ENCODE results near the gene HTR2A. TPM values are rescaled to one million over a fixed set of nuclear protein-coding genes. Genes with fewer than 3 reads are reported as not detected.

HTR2A gene
- total RNA-seq, 1 experiment from 2014 or later, result not detected

- TF ChIP-seq ZBTB33 (IDR thresholded peaks at IDR 0.05; ENCODE audit: extremely low read depth, insufficient replicate concordance, low read length), result no peak
- TF ChIP-seq POLR2AphosphoS5 (IDR thresholded peaks at IDR 0.05; ENCODE audit: low read depth, low read length), result no peak
Observed at GRCh38 chr13:46796129-46796514, 100.7 kb downstream of the HTR2A start (continued).

GRCh38 chr13:46795321-46795720 is 101.5 kb downstream of the HTR2A start:
- H3K27ac ChIP-seq (ENCODE audit: low read depth, low read length), result no peak overlapping the region
- no peak for TF ChIP-seq CBX3 (IDR thresholded peaks at IDR 0.05; ENCODE audit: low read depth)
- TF ChIP-seq RAD21 (IDR thresholded peaks at IDR 0.05; ENCODE audit: low read depth), result no peak
- TF ChIP-seq JUND (IDR thresholded peaks at IDR 0.05), result no peak
- TF ChIP-seq REST (IDR thresholded peaks at IDR 0.05; ENCODE audit: low read depth), result no peak
- TF ChIP-seq ZBTB33 (IDR thresholded peaks at IDR 0.05; ENCODE audit: extremely low read depth, insufficient replicate concordance, low read length), result no peak
- TF ChIP-seq ELF1 (IDR thresholded peaks at IDR 0.05; ENCODE audit: borderline replicate concordance, low read depth), result no peak
- no peak for TF ChIP-seq YY1 (IDR thresholded peaks at IDR 0.05; ENCODE audit: extremely low read depth, insufficient replicate concordance, low read depth, low read length)
- no peak overlapping the region for H2AFZ ChIP-seq (ENCODE audit: low read depth, low read length, poor library complexity, severe bottlenecking)
- H3K9me3 ChIP-seq (ENCODE audit: control insufficient read depth in 1 of 2, insufficient read depth in 1 of 2, low read depth in 1 of 2, low read length in 2 of 2), result no peaks in the 10 kb centered on the region
- peaks cover 64% of the 10 kb centered on the region for H3K79me2 ChIP-seq (ENCODE audit: insufficient read depth, low read length)
- H3K9me2 ChIP-seq (ENCODE audit: insufficient read depth), result no peaks in the 10 kb centered on the region
- ChIA-PET RAD21 (ENCODE audit: low non-redundant PET in 1 of 2, low total read pairs in 2 of 2, uncharacterized antibody in 2 of 2, unreplicated experiment in 2 of 2) (no interaction called here), CTCF (no interaction called here), POLR2A (no interaction called here)
- H3K4me3 ChIP-seq (replicated peaks in 1 of 2; ENCODE audit: low read depth in 1 of 2, low read length in 2 of 2), result peak overlapping the region in 1 of 2 experiments; percentile 78; a peak in 1 of 4 replicates
- ATAC-seq (no peak), DNase-seq (ENCODE audit: low read depth, low spot score) (no peak)
- H3K36me3 ChIP-seq (ENCODE audit: control insufficient read depth in 1 of 2, insufficient read depth in 2 of 2, low read length in 2 of 2), result peaks cover 3 to 13% of the 10 kb centered on the region in 2 experiments
- intact Hi-C loops (cut with micrococcal nuclease), result no loop called here
- H3K9ac ChIP-seq (ENCODE audit: low read length), result peak overlapping the region; percentile 83; the same call in 1 of the 2 replicates
- no peaks in the 10 kb centered on the region for H3K27me3 ChIP-seq (ENCODE audit: insufficient read depth, low read length)
- peak overlapping the region; percentile 89 for H3K4me2 ChIP-seq (ENCODE audit: low read length)
- H4K20me1 ChIP-seq (ENCODE audit: insufficient read depth), result no peaks in the 10 kb centered on the region
- H3K4me1 ChIP-seq (ENCODE audit: control insufficient read depth in 1 of 2, insufficient read depth in 2 of 2, low read length in 2 of 2), result peaks cover 14 to 21% of the 10 kb centered on the region in 2 experiments
- no TSS peak for BruUV-seq (replicated peaks)
